ENCODE measurements around the gene DOCK10.

Gene DOCK10

GRCh38 chr2:224869601-224870233 is 172.6 kb downstream of the DOCK10 start:
- DNase-seq, result no peak

GRCh38 chr2:224865016-224865415 is 177.3 kb downstream of the DOCK10 start:
- DNase-seq, result no peak

- no peak for DNase-seq
These were observed 181.0 kb downstream of the DOCK10 start for GRCh38 chr2:224861266-224861665.

GRCh38 chr2:224860786-224861185 is 181.5 kb downstream of the DOCK10 start:
- no peak for DNase-seq

GRCh38 chr2:224851811-224852210 is 190.5 kb downstream of the DOCK10 start:
- DNase-seq, result no peak

- DNase-seq, result no peak
These were observed 192.2 kb downstream of the DOCK10 start for GRCh38 chr2:224850081-224850480.

GRCh38 chr2:224849264-224849663 is 193.0 kb downstream of the DOCK10 start:
- DNase-seq, result no peak

GRCh38 chr2:224847961-224848850 is 194.1 kb downstream of the DOCK10 start:
- DNase-seq, result no peak

GRCh38 chr2:224847381-224847780 is 194.9 kb downstream of the DOCK10 start:
- no peak for DNase-seq

GRCh38 chr2:224846686-224847085 is 195.6 kb downstream of the DOCK10 start:
- DNase-seq, result no peak

- DNase-seq, result no peak
These were observed 196.1 kb downstream of the DOCK10 start for GRCh38 chr2:224846161-224846560.

GRCh38 chr2:224843141-224843540 is 199.1 kb downstream of the DOCK10 start:
- no peak for DNase-seq

- DNase-seq, result no peak
These were observed 200.4 kb downstream of the DOCK10 start for GRCh38 chr2:224841910-224842309.

- no peak for DNase-seq
These were observed 203.9 kb downstream of the DOCK10 start for GRCh38 chr2:224838335-224838734.

GRCh38 chr2:224837558-224837957 is 204.7 kb downstream of the DOCK10 start:
- no peak for DNase-seq

- no peak for DNase-seq
These were observed 205.2 kb downstream of the DOCK10 start for GRCh38 chr2:224837066-224837465.

GRCh38 chr2:224836263-224836662 is 206.0 kb downstream of the DOCK10 start:
- no peak for DNase-seq

GRCh38 chr2:224835405-224835804 is 206.9 kb downstream of the DOCK10 start:
- no peak for DNase-seq

- DNase-seq, result no peak
These were observed 208.3 kb downstream of the DOCK10 start for GRCh38 chr2:224833986-224834385.

- no peak for DNase-seq
These were observed 210.1 kb downstream of the DOCK10 start for GRCh38 chr2:224832207-224832606.

GRCh38 chr2:224831530-224831929 is 210.7 kb downstream of the DOCK10 start:
- DNase-seq, result no peak

- DNase-seq, result no peak
These were observed 221.8 kb downstream of the DOCK10 start for GRCh38 chr2:224820283-224820991.

GRCh38 chr2:224819075-224819474 is 223.2 kb downstream of the DOCK10 start:
- no peak for DNase-seq

GRCh38 chr2:224817676-224818075 is 224.6 kb downstream of the DOCK10 start:
- DNase-seq, result no peak

All from activated T-cell treated with anti-CD3 and anti-CD28 coated beads, Interleukin-2, amount 50 U/mL, for 1 hour (primary cell).